Mucosa of rectum (tissue), 2 donors: ENCODE data around the gene ARHGEF28.

ENCODE experiments used
- H3K27ac ChIP-seq, 2 donors: one replicate each; pipeline ENCODE4 v1.7.0; 2013; ENCODE audit warnings: inconsistent platforms in 2 of 2, low read depth in 2 of 2, low read length in 2 of 2
- H3K27me3 ChIP-seq, 2 donors: one replicate each; pipeline ENCODE4 v1.7.0; 2013; ENCODE audit warnings: low read length in 2 of 2; ENCODE audit not compliant: control insufficient read depth in 2 of 2, insufficient read depth in 2 of 2
- H3K36me3 ChIP-seq, 2 donors: one replicate each; pipeline ENCODE4 v1.7.0; 2013; ENCODE audit warnings: low read length in 2 of 2; ENCODE audit not compliant: control insufficient read depth in 2 of 2, insufficient read depth in 2 of 2
- H3K4me1 ChIP-seq, 2 donors: one replicate each; pipeline ENCODE4 v1.7.0; 2013; ENCODE audit warnings: low read length in 2 of 2, mild to moderate bottlenecking in 1 of 2; ENCODE audit not compliant: control insufficient read depth in 2 of 2, insufficient read depth in 2 of 2
- H3K4me3 ChIP-seq, 2 donors: one replicate each; pipeline ENCODE4 v1.7.0; 2013; ENCODE audit warnings: low read length in 2 of 2
- H3K9ac ChIP-seq, 2 donors: one replicate each; pipeline ENCODE4 v1.7.0; 2013; ENCODE audit warnings: low read length in 2 of 2, low read depth in 1 of 2, mild to moderate bottlenecking in 1 of 2
- H3K9me3 ChIP-seq, 2 donors: one replicate each; pipeline ENCODE4 v1.7.0; 2013; ENCODE audit warnings: low read length in 2 of 2; ENCODE audit not compliant: control insufficient read depth in 2 of 2
- donor health status: healthy.
- donor health status: Normal muscosa, but diverticular disease.

The ARHGEF28 gene

DNA sequence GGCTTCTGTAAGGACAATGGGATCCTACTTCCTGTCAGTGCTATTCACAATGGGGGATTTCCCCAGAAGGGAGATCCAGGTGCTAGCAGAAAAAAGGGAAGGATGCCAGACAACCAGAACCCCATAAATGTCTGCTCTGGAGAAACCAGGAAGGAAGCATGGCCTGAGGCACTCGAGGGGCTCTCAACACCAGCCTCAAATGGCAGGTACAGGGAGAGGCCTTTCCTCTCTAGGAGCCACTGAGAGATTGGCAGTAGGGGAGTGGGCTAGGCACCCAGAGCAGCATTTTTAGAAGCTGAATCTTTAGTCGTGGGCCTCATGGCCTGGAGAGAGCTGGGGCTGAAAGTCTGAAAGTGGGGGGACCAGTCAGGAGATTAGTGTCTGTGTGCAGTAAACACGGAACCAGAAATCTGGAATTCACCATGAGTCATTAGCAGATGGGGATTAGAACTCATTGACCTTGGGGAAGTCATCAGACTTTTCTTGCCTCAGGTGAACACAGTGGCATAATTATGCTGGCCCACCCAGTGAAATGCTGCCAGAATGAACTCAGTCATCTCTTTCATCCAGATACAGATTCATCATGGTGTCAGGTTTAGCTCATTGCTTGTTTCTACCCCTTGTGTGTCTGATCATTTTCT, 28.3 kb downstream of the ARHGEF28 start:
- H3K9ac ChIP-seq: no peak overlapping the region
- peaks cover 0 to 10% of the 10 kb centered on the region in 2 donors for H3K4me1 ChIP-seq
- H3K27me3 ChIP-seq: no peaks in the 10 kb centered on the region
- H3K9me3 ChIP-seq: no peaks in the 10 kb centered on the region
- H3K36me3 ChIP-seq: no peaks in the 10 kb centered on the region
- no peak overlapping the region for H3K27ac ChIP-seq
- H3K4me3 ChIP-seq: no peak overlapping the region

DNA sequence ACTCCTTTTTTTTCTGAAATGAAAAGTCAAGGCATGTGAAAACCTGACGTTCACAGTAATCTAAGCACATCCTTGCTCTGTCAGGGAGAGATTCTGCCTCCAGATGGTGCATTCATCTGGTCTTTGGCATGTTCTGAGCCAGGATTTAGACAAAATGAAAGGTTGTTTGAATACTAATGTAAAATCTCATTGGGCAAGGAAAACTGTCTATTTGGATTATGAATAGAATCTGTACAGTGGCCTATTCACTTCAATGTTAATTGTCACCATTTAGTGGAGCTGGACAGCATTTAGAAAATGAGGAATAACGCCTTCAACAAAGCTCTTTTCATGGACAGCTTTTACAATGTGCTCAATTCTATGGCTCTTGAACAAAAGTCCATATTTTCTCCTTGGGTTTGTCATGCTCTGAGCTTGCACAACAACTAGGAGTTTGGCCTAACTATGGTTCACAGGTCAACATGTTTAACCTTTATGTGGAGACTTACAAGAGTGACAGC, 28.9 kb downstream of the ARHGEF28 start:
- H3K4me1 ChIP-seq: peaks cover 0 to 10% of the 10 kb centered on the region in 2 donors
- H3K9me3 ChIP-seq: no peaks in the 10 kb centered on the region
- H3K36me3 ChIP-seq: no peaks in the 10 kb centered on the region
- no peaks in the 10 kb centered on the region for H3K27me3 ChIP-seq
- H3K27ac ChIP-seq: no peak overlapping the region
- H3K4me3 ChIP-seq: no peak overlapping the region
- H3K9ac ChIP-seq: no peak overlapping the region

DNA sequence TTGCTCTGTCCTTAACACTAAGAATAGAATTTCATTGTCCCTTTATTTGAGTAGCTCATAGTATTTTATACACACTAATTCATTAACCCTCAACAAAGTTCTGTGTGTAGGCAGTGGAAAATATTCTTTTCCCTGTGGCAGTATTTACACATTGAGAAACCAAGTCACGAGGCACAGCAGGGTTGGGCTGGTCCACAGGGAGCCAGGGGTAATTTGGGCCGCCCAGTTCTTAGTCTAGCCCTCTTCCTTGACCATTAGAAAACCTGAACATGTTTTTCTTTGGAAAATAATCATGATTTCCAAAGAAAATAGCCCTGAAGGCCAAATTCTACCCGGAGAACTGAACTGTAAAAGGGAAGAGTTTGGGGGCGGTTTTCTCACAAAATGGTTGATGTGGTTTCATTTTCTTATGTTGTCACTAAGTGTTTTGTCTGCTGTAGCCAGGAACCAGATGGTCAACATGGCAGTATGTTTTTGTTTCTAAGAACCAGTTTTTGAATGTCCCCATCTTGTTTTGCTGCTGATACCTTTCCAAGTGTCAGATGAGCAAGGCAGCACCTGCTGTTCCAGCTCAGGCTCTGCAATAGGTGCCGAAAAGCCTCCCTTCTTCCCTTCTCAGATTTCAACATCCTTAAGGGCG, 29.6 kb downstream of the ARHGEF28 start:
- no peaks in the 10 kb centered on the region for H3K36me3 ChIP-seq
- H3K4me1 ChIP-seq: peaks cover 0 to 10% of the 10 kb centered on the region in 2 donors
- H3K9me3 ChIP-seq: no peaks in the 10 kb centered on the region
- H3K4me3 ChIP-seq: no peak overlapping the region
- no peak overlapping the region for H3K9ac ChIP-seq
- no peaks in the 10 kb centered on the region for H3K27me3 ChIP-seq
- no peak overlapping the region for H3K27ac ChIP-seq

DNA sequence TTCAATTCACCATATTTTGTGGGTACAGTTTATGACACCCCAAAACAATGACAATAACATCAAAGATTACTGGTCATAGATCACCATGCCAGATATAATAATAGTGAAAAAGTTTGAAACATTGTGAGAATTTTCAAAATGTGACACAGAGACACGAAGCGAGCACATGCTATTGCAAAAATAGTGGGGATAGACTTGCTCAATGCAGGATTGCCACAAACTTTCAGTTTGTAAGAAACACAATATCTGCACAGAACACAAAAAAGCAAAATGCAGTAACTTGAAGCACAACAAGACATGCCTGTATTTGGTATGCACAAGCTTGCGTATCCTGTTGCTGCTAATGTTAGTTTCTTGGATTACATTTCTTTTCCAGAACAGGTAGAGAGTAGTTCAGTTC, 35.8 kb downstream of the ARHGEF28 start:
- Histone ChIP-seq H3K36me3 (no peaks in the 10 kb centered on the region), H3K9ac (no peak overlapping the region), H3K9me3 (no peaks in the 10 kb centered on the region), H3K4me3 (no peak overlapping the region), H3K27ac (no peak overlapping the region), H3K4me1 (peaks cover 6 to 7% of the 10 kb centered on the region in 2 donors), H3K27me3 (no peaks in the 10 kb centered on the region)

DNA sequence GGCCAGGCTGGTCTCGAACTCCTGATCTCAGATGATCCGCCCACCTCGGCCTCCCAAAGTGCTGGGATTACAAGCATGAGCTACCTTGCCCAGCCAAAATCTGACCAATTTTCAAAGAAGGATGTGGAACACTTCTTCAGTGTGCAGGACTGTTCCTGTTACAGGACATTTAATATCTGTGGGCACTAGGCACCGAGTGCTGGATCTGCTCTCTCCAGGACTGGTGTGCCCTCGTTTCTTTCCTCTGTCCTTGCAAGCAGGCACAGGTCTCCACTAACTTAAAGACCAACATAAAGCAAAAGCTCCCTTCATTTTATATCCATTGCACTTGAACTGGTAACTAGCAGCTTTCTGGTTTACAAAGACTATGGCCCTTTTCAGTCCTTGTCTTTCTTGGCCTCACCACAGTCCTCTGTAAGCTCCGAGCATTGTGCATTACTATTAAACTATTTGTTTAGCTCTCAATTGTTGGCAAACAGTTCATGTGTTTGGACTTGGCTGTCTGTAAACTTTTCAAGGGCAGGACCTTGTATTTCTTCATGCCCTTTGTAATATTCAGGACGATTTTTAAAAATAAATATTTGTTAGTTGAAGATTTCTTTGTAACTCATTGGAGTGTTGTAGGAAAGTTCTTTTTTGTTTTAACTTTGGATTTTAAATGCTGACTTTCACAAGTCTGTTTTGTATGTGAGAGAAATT, 37.3 kb downstream of the ARHGEF28 start:
- H3K4me3 ChIP-seq: no peak overlapping the region
- H3K9me3 ChIP-seq: no peaks in the 10 kb centered on the region
- no peaks in the 10 kb centered on the region for H3K36me3 ChIP-seq
- no peak overlapping the region for H3K9ac ChIP-seq
- no peaks in the 10 kb centered on the region for H3K27me3 ChIP-seq
- no peak overlapping the region for H3K27ac ChIP-seq
- H3K4me1 ChIP-seq: peaks cover 6 to 7% of the 10 kb centered on the region in 2 donors

DNA sequence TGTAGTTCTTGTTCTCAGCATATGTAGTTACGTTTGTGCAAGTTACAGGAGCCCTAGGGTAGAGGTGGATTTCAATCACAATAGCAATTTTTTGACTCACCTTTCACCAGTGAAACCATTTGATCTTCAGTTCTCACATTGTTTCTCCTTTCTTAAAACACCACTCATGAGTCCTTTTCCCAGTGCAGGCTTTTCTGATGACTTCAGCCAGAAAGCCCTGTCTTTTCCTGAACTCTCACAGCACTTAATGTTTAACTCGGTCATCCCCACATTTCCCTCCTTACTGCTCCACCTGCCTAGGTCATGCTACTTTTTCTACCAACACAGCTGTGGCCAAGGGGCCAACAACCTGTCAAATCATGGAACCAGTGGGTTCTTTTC, 37.9 kb downstream of the ARHGEF28 start:
- Histone ChIP-seq H3K4me1 (peaks cover 6 to 7% of the 10 kb centered on the region in 2 donors), H3K4me3 (no peak overlapping the region), H3K9me3 (no peaks in the 10 kb centered on the region), H3K27ac (no peak overlapping the region), H3K9ac (no peak overlapping the region), H3K36me3 (no peaks in the 10 kb centered on the region), H3K27me3 (no peaks in the 10 kb centered on the region)

DNA sequence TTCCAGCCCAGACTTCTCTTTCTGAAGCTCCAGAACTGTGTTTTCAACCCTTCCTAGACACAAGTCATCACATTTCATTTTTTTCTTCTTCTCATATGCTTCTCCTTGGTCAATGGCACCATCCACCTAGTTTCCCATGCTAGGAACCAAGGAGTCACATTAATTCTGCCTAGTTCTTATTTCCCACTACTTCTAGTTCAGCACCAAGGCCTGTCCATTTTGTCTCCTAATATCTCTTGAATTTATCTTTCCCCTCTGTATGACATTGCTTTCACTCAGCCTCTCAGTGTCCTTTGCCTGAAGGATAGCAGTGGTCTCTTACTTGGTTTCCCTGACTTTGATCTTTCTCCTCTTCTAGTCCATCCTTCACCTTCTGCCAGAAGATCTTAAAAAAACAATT, 38.8 kb downstream of the ARHGEF28 start:
- H3K4me1 ChIP-seq: peaks cover 6 to 7% of the 10 kb centered on the region in 2 donors
- no peak overlapping the region for H3K4me3 ChIP-seq
- H3K9me3 ChIP-seq: no peaks in the 10 kb centered on the region
- H3K9ac ChIP-seq: no peak overlapping the region
- H3K27ac ChIP-seq: no peak overlapping the region
- no peaks in the 10 kb centered on the region for H3K27me3 ChIP-seq
- no peaks in the 10 kb centered on the region for H3K36me3 ChIP-seq

DNA sequence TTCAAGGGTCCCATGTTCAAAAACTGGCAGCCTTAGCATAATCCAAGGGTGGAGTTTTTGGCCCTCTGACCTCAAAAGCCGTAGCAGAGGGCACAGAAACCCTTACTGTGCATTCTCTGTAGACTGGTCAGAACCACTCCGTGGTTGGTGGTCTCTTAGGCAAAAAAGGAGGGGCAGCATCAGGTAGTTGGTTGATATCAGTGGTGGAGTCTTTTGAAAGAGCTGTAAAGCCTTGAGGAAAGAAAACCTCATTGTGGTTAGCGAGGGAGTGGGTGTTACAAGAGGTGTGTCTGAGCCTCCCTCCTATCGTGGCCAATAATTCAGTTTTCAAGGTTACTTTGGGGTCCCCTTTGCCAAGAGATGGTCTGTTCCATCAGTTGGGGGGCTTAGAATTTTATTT, 40.9 kb downstream of the ARHGEF28 start:
- H3K4me1 ChIP-seq: peaks cover 6 to 7% of the 10 kb centered on the region in 2 donors
- no peaks in the 10 kb centered on the region for H3K9me3 ChIP-seq
- no peak overlapping the region for H3K27ac ChIP-seq
- H3K9ac ChIP-seq: no peak overlapping the region
- no peak overlapping the region for H3K4me3 ChIP-seq
- H3K27me3 ChIP-seq: no peaks in the 10 kb centered on the region
- H3K36me3 ChIP-seq: no peaks in the 10 kb centered on the region

DNA sequence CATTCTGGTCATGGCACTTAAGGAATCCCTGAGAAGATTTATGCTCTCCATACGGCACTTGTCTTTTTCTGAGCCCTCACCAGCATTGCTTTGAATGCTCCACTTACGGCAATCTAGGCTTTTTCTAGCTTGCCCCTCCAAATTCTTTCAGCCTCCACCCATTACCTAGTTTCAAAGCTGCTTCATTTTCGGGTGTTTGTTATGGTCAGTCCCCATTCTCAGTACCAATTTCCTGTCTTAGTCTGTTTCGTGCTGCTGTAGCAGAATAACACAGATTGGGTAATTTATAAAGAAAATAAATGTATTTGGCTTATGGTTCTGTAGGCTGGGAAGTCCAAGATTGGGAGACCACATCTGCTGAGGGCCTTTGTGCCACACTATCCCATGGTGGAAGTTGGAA, 42.0 kb downstream of the ARHGEF28 start:
- H3K27ac ChIP-seq: no peak overlapping the region
- peaks cover 6 to 7% of the 10 kb centered on the region in 2 donors for H3K4me1 ChIP-seq
- no peak overlapping the region for H3K4me3 ChIP-seq
- no peak overlapping the region for H3K9ac ChIP-seq
- no peaks in the 10 kb centered on the region for H3K9me3 ChIP-seq
- no peaks in the 10 kb centered on the region for H3K36me3 ChIP-seq
- H3K27me3 ChIP-seq: no peaks in the 10 kb centered on the region

DNA sequence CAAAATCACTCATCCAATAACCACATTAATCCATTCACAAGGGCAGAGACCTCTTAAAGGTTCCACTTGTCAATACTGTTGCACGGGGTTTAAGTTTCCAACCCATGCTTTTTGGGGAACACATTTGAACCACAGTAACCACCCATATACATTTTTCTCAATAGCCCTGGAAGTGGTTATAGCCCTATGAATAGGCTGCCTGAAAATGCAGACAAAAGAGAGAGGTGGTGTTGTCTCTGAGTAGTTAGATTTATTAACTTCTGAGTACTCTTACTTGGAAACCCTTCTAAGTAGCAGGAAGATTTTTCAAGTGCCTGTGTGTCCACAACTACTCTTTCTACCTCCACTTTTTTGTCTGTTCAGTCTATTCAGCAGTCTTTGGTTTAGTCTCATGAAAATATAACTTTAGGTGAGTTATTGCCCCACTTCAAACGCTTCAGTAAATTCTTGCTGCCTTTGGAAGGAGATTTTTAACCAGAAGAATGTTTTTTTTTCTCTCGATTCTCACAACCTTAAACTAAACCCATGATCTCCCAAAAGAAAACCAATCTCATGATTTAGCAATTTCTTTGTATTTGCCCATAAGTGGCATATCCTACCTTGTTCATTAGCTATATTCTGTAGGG, 42.6 kb downstream of the ARHGEF28 start:
- no peak overlapping the region for H3K9ac ChIP-seq
- no peaks in the 10 kb centered on the region for H3K27me3 ChIP-seq
- H3K9me3 ChIP-seq: no peaks in the 10 kb centered on the region
- peaks cover 6 to 7% of the 10 kb centered on the region in 2 donors for H3K4me1 ChIP-seq
- H3K27ac ChIP-seq: no peak overlapping the region
- H3K36me3 ChIP-seq: no peaks in the 10 kb centered on the region
- no peak overlapping the region for H3K4me3 ChIP-seq
